HCT116 (cell line): ENCODE results near the gene HNRNPAB. TPM values are rescaled to one million over a fixed set of nuclear protein-coding genes. Genes with fewer than 3 reads are reported as not detected.

Experiments used
- ATAC-seq: fragments of 200-7000 bp; cut with Tn5 transposase; 2 replicates; pipeline ENCODE4 v1.9.1; 2020; ENCODE audit warnings: mild to moderate bottlenecking, moderate library complexity
- BruUV-seq: library from RNA; stranded (reverse); fragments of 400-500 nt; replicated peaks from 2 replicates; lab custom pipeline; 2021; lab: Mats Ljungman, UMichigan
- CTCF ChIA-PET: fragments of 300-600 bp; sonication (Branson Sonifier 250); formaldehyde crosslinking; loops from one replicate; lab custom pipeline; 2021; ENCODE audit warnings: antibody characterized with exemption; lab: Charles Lee
- POLR2A ChIA-PET: fragments of 300-600, 350-600 bp; sonication (Branson Sonifier 250); formaldehyde crosslinking; loops from one replicate; lab custom pipeline; 2021; ENCODE audit warnings: antibody characterized with exemption; lab: Charles Lee
- RAD21 ChIA-PET, 2 experiments: fragments of 300-600 bp; sonication (Branson Sonifier 250); formaldehyde crosslinking; loops; one replicate each; lab custom pipeline; 2023; ENCODE audit warnings: low total read pairs in 2 of 2; ENCODE audit not compliant: uncharacterized antibody in 2 of 2, unreplicated experiment in 2 of 2, low non-redundant PET in 1 of 2; lab: Charles Lee
- DNase-seq: peaks from one replicate; pipeline ENCODE4 v3.0.0-alpha.2; 2010; ENCODE audit warnings: low read depth, low spot score
- H2AFZ ChIP-seq: fragments of 200-600 bp; shearing (Covaris generic), sonication (generic); 2 replicates; pipeline ENCODE4 v1.6.1; 2017; ENCODE audit warnings: low read depth, mixed run types, mixed read lengths, antibody characterized with exemption, low read length; ENCODE audit not compliant: poor library complexity, severe bottlenecking
- H3K27ac ChIP-seq: 2 replicates; pipeline ENCODE4 v1.5.1; 2012; ENCODE audit warnings: low read depth, low read length
- H3K27me3 ChIP-seq: fragments of 200-600 bp; sonication (generic); 2 replicates; pipeline ENCODE4 v1.6.1; 2016; ENCODE audit warnings: mixed run types, low read length, mixed read lengths; ENCODE audit not compliant: insufficient read depth
- H3K36me3 ChIP-seq, 2 experiments: fragments of 200-500 bp in 1 of 2; fragments of 200-600 bp in 1 of 2; sonication (Bioruptor generic) in 1 of 2; sonication (generic) in 1 of 2; 2 replicates each; pipeline versions ENCODE4 v1.5.1 to v1.6.1; 2014 to 2016; ENCODE audit warnings: low read length in 2 of 2, inconsistent platforms in 1 of 2, mixed read lengths in 1 of 2, mixed run types in 1 of 2; ENCODE audit not compliant: insufficient read depth in 2 of 2, control insufficient read depth in 1 of 2
- H3K4me1 ChIP-seq, 2 experiments: fragments of 200-600 bp in 1 of 2; sonication (generic) in 1 of 2; 2 replicates each; pipeline versions ENCODE4 v1.5.1 to v1.6.1; 2012 to 2017; ENCODE audit warnings: low read length in 2 of 2, inconsistent platforms in 1 of 2, mild to moderate bottlenecking in 1 of 2, mixed read lengths in 1 of 2, mixed run types in 1 of 2, moderate library complexity in 1 of 2; ENCODE audit not compliant: insufficient read depth in 2 of 2, control insufficient read depth in 1 of 2
- H3K4me2 ChIP-seq: fragments of 200-600 bp; sonication (generic); 2 replicates; pipeline ENCODE4 v1.6.1; 2017; ENCODE audit warnings: mixed run types, low read length, mixed read lengths
- H3K4me3 ChIP-seq, 2 experiments: fragments of 200-600 bp in 1 of 2; sonication (generic) in 1 of 2; replicated peaks in 1 of 2; 2 replicates each; pipeline ENCODE4 v1.5.1; 2011 to 2016; ENCODE audit warnings: low read length in 2 of 2, control low read depth in 1 of 2, low read depth in 1 of 2, mild to moderate bottlenecking in 1 of 2, mixed read lengths in 1 of 2, mixed run types in 1 of 2
- H3K79me2 ChIP-seq: fragments of 200-600 bp; sonication (generic); 2 replicates; pipeline ENCODE4 v1.6.1; 2017; ENCODE audit warnings: mild to moderate bottlenecking, mixed run types, low read length, moderate library complexity, mixed read lengths; ENCODE audit not compliant: insufficient read depth
- H3K9ac ChIP-seq: fragments of 200-600 bp; sonication (generic); 2 replicates; pipeline ENCODE4 v1.6.1; 2016; ENCODE audit warnings: low read length, mixed read lengths
- H3K9me2 ChIP-seq: fragments of 200-600 bp; sonication (generic), shearing (Covaris generic); 2 replicates; pipeline ENCODE4 v1.6.1; 2017; ENCODE audit warnings: mixed run types, mild to moderate bottlenecking, moderate library complexity; ENCODE audit not compliant: insufficient read depth
- H3K9me3 ChIP-seq, 2 experiments: fragments of 200-500 bp in 1 of 2; fragments of 200-600 bp in 1 of 2; sonication (Bioruptor generic) in 1 of 2; sonication (generic) in 1 of 2; 2 replicates each; pipeline ENCODE4 v1.6.1; 2014 to 2017; ENCODE audit warnings: low read length in 2 of 2, mixed read lengths in 2 of 2, inconsistent platforms in 1 of 2, low read depth in 1 of 2, mild to moderate bottlenecking in 1 of 2, mixed run types in 1 of 2, moderate library complexity in 1 of 2; ENCODE audit not compliant: control insufficient read depth in 1 of 2, insufficient read depth in 1 of 2
- H4K20me1 ChIP-seq: fragments of 200-600 bp; sonication (generic), shearing (Covaris generic); 2 replicates; pipeline ENCODE4 v1.6.1; 2017; ENCODE audit warnings: mixed run types, mild to moderate bottlenecking, moderate library complexity; ENCODE audit not compliant: insufficient read depth
- CBX3 ChIP-seq: IDR thresholded peaks from 2 replicates; pipeline ENCODE4 v1.6.1; 2012; ENCODE audit warnings: low read depth
- CTCF ChIP-seq, 3 experiments: fragments of 200-600 bp in 1 of 3; sonication (generic) in 1 of 3; IDR thresholded peaks in 2 of 3; conservative IDR thresholded peaks in 1 of 3; 2 replicates each; pipeline ENCODE4 v1.5.1; 2012 to 2017; ENCODE audit warnings: low read depth in 2 of 3, low read length in 2 of 3, antibody characterized with exemption in 1 of 3, borderline replicate concordance in 1 of 3, control low read depth in 1 of 3, mild to moderate bottlenecking in 1 of 3, mixed read lengths in 1 of 3, mixed run types in 1 of 3, moderate library complexity in 1 of 3; ENCODE audit not compliant: insufficient read depth in 1 of 3
- EZH2 ChIP-seq: fragments of 200-600 bp; sonication (generic); IDR thresholded peaks from 2 replicates; pipeline ENCODE4 v1.6.1; 2017; ENCODE audit warnings: antibody characterized with exemption, mixed run types
- FOSL1 ChIP-seq: IDR thresholded peaks from 2 replicates; pipeline ENCODE4 v1.6.1; 2012; ENCODE audit warnings: low read depth
- JUND ChIP-seq: IDR thresholded peaks from 2 replicates; pipeline ENCODE4 v1.6.1; 2012
- POLR2A ChIP-seq: IDR thresholded peaks from 2 replicates; pipeline ENCODE4 v1.7.0; 2011; ENCODE audit warnings: borderline replicate concordance; ENCODE audit not compliant: insufficient read depth, insufficient read length; ENCODE audit errors: extremely low read depth
- RAD21 ChIP-seq: IDR thresholded peaks from 2 replicates; pipeline ENCODE4 v1.6.1; 2012; ENCODE audit warnings: low read depth, mild to moderate bottlenecking
- SP1 ChIP-seq: IDR thresholded peaks from 2 replicates; pipeline ENCODE4 v1.6.1; 2012; ENCODE audit warnings: low read depth
- SRF ChIP-seq: IDR thresholded peaks from 2 replicates; pipeline ENCODE4 v1.6.1; 2012; ENCODE audit warnings: low read depth
- TCF7L2 ChIP-seq: IDR thresholded peaks from 2 replicates; pipeline ENCODE4 v1.7.0; 2011; ENCODE audit warnings: borderline replicate concordance, inconsistent platforms; ENCODE audit not compliant: insufficient read depth, insufficient read length; ENCODE audit errors: extremely low read depth
- YY1 ChIP-seq: IDR thresholded peaks from 2 replicates; pipeline ENCODE4 v1.6.1; 2011; ENCODE audit warnings: low read length, low read depth, moderate library complexity, mild to moderate bottlenecking; ENCODE audit not compliant: insufficient replicate concordance; ENCODE audit errors: extremely low read depth
- ZBTB33 ChIP-seq: IDR thresholded peaks from 2 replicates; pipeline ENCODE4 v1.6.1; 2011; ENCODE audit warnings: mild to moderate bottlenecking, low read length, moderate library complexity; ENCODE audit not compliant: insufficient replicate concordance; ENCODE audit errors: extremely low read depth
- ZFX ChIP-seq: fragments of 450-650 bp; IDR thresholded peaks from 2 replicates; pipeline ENCODE4 v1.6.1; 2017
- intact Hi-C: fragments of 100-400 bp; cut with micrococcal nuclease; formaldehyde crosslinking; loops from 2 replicates; pipeline ENCODE4 v1.10.0; 2022
- total RNA-seq: library from RNA; stranded (reverse); gene quantifications from one replicate; pipeline ENCODE4 v1.2.1, GENCODE V29; 2021; ENCODE audit not compliant: unreplicated experiment

HNRNPAB gene
- total RNA-seq, 1 experiment from 2014 or later: 273 TPM

- no TSS peak for BruUV-seq
- Histone ChIP-seq H2AFZ (no peak overlapping the region), H3K4me3 (no peak overlapping the region), H3K9ac (no peak overlapping the region), H4K20me1 (no peaks in the 10 kb centered on the region), H3K27ac (no peak overlapping the region), H3K4me1 (no peaks in the 10 kb centered on the region), H3K9me2 (no peaks in the 10 kb centered on the region), H3K27me3 (no peaks in the 10 kb centered on the region), H3K79me2 (no peaks in the 10 kb centered on the region), H3K4me2 (no peak overlapping the region), H3K36me3 (no peaks in the 10 kb centered on the region), H3K9me3 (peaks cover 0 to 3% of the 10 kb centered on the region in 2 experiments; a peak in 1 of 4 replicates)
- ChIA-PET RAD21 (no interaction called here), POLR2A (no interaction called here), CTCF (no interaction called here)
- DNase-seq (no peak), ATAC-seq (no peak)
- intact Hi-C loops: no loop called here
- no peak for TF ChIP-seq SP1
- no peak for TF ChIP-seq SRF
- no peak for TF ChIP-seq TCF7L2
- no peak for TF ChIP-seq ZBTB33
- no peak for TF ChIP-seq RAD21
- TF ChIP-seq CTCF (IDR thresholded peaks at IDR 0.05 in 2 of 3, conservative IDR thresholded peaks at IDR 0.05 in 1 of 3; ENCODE audit: borderline replicate concordance in 1 of 3, insufficient read depth in 1 of 3, low read depth in 2 of 3, low read length in 2 of 3): no peak
- TF ChIP-seq CBX3: no peak
- no peak for TF ChIP-seq EZH2
- TF ChIP-seq FOSL1: no peak
- TF ChIP-seq JUND: no peak
- TF ChIP-seq YY1: no peak
- TF ChIP-seq ZFX: no peak
- no peak for TF ChIP-seq POLR2A
Observed at GRCh38 chr5:178193251-178193809, 11.0 kb upstream of the HNRNPAB start.
